NCI-H82 (cell line): ENCODE data around the gene OOSP4B.
"Not testable (repeated sequence)": the region's sequence is repeated elsewhere in the genome, so short reads cannot be mapped to it uniquely, and the experiment has no call there.

Source experiments
- DNase-seq: peaks from one replicate; lab custom pipeline; 2025; lab: John Stamatoyannopoulos, UW

Gene OOSP4B

GRCh38 chr11:60059521-60060240, 42.7 kb downstream of the OOSP4B start:
- no peak for DNase-seq

GRCh38 chr11:60064111-60064510, 47.1 kb downstream of the OOSP4B start:
- DNase-seq = no peak

GRCh38 chr11:60065801-60066200, 48.8 kb downstream of the OOSP4B start:
- no peak for DNase-seq

- DNase-seq = no peak
Measured at GRCh38 chr11:60069450-60069849, 52.5 kb downstream of the OOSP4B start.

- DNase-seq = not testable (repeated sequence)
Measured at GRCh38 chr11:60071644-60072043, 54.7 kb downstream of the OOSP4B start.

- DNase-seq = no peak
Measured at GRCh38 chr11:60077216-60077817, 60.3 kb downstream of the OOSP4B start.

- no peak for DNase-seq
Measured at GRCh38 chr11:60077981-60078380, 61.0 kb downstream of the OOSP4B start.

GRCh38 chr11:60078745-60079144, 61.8 kb downstream of the OOSP4B start:
- DNase-seq = no peak

- no peak for DNase-seq
Measured at GRCh38 chr11:60080535-60080934, 63.6 kb downstream of the OOSP4B start.
